H9 (cell line): Measurements from ENCODE around the gene TBC1D30. TPM values are rescaled to one million over a fixed set of nuclear protein-coding genes. Genes with fewer than 3 reads are reported as not detected.

Experiments
- DNase-seq: peaks from one replicate; pipeline ENCODE4 v3.0.0-alpha.2; 2017
- H2AFZ ChIP-seq: one replicate; pipeline ENCODE4 v1.6.1; 2013; ENCODE audit warnings: mild to moderate bottlenecking, low read length, control low read depth, moderate library complexity
- H2AK5ac ChIP-seq: 2 replicates; pipeline ENCODE4 v1.6.1; 2013; ENCODE audit warnings: low read length, control low read depth, mixed read lengths; ENCODE audit not compliant: insufficient read length
- H2BK120ac ChIP-seq: one replicate; pipeline ENCODE4 v1.6.1; 2013; ENCODE audit warnings: low read depth, mild to moderate bottlenecking, low read length, control low read depth, inconsistent platforms; ENCODE audit not compliant: poor library complexity, severe bottlenecking
- H2BK12ac ChIP-seq: 2 replicates; pipeline ENCODE4 v1.6.1; 2013; ENCODE audit warnings: low read length, control low read depth, mixed read lengths, low read depth; ENCODE audit not compliant: insufficient read length
- H2BK15ac ChIP-seq: 2 replicates; pipeline ENCODE4 v1.6.1; 2013; ENCODE audit warnings: low read depth, low read length, control low read depth
- H2BK20ac ChIP-seq: one replicate; pipeline ENCODE4 v1.6.1; 2013; ENCODE audit warnings: low read depth, mild to moderate bottlenecking, low read length, control low read depth, inconsistent platforms; ENCODE audit not compliant: poor library complexity, severe bottlenecking
- H2BK5ac ChIP-seq: 2 replicates; pipeline ENCODE4 v1.6.1; 2013; ENCODE audit warnings: low read length, control low read depth, mixed read lengths; ENCODE audit not compliant: insufficient read length
- H3K14ac ChIP-seq: 2 replicates; pipeline ENCODE4 v1.6.1; 2013; ENCODE audit warnings: low read length, control low read depth; ENCODE audit not compliant: insufficient read depth
- H3K18ac ChIP-seq: 2 replicates; pipeline ENCODE4 v1.6.1; 2013; ENCODE audit warnings: low read depth, mild to moderate bottlenecking, mixed read lengths, low read length, control low read depth; ENCODE audit not compliant: insufficient read length
- H3K23ac ChIP-seq: 2 replicates; pipeline ENCODE4 v1.6.1; 2013; ENCODE audit warnings: low read length, control low read depth, mixed read lengths, low read depth; ENCODE audit not compliant: insufficient read length
- H3K23me2 ChIP-seq: 2 replicates; pipeline ENCODE4 v1.6.1; 2013; ENCODE audit warnings: low read depth, mild to moderate bottlenecking, mixed read lengths, low read length, control low read depth; ENCODE audit not compliant: insufficient read length, poor library complexity, severe bottlenecking
- H3K27ac ChIP-seq: 2 replicates; pipeline ENCODE4 v1.5.1; 2013; ENCODE audit warnings: low read length, control low read depth, mixed read lengths, low read depth; ENCODE audit not compliant: insufficient read length
- H3K27me3 ChIP-seq: 2 replicates; pipeline ENCODE4 v1.6.1; 2013; ENCODE audit warnings: low read length, control low read depth, inconsistent platforms; ENCODE audit not compliant: insufficient read depth
- H3K4ac ChIP-seq: 2 replicates; pipeline ENCODE4 v1.6.1; 2013; ENCODE audit warnings: low read depth, mild to moderate bottlenecking, control low read depth, inconsistent platforms, low read length, moderate library complexity
- H3K4me1 ChIP-seq: 2 replicates; pipeline ENCODE4 v1.6.1; 2013; ENCODE audit warnings: low read length, control low read depth, inconsistent platforms; ENCODE audit not compliant: insufficient read depth
- H3K4me2 ChIP-seq: 2 replicates; pipeline ENCODE4 v1.6.1; 2013; ENCODE audit warnings: low read length, control low read depth, mixed read lengths; ENCODE audit not compliant: insufficient read length, insufficient read depth
- H3K56ac ChIP-seq: 2 replicates; pipeline ENCODE4 v1.6.1; 2013; ENCODE audit warnings: low read depth, mild to moderate bottlenecking, mixed read lengths, low read length, control low read depth; ENCODE audit not compliant: insufficient read length
- H3K79me1 ChIP-seq: 2 replicates; pipeline ENCODE4 v1.6.1; 2013; ENCODE audit warnings: low read depth, mild to moderate bottlenecking, moderate library complexity, low read length, control low read depth, inconsistent platforms; ENCODE audit not compliant: insufficient read depth, poor library complexity, severe bottlenecking
- H3K79me2 ChIP-seq: 2 replicates; pipeline ENCODE4 v1.6.1; 2013; ENCODE audit warnings: low read length, control low read depth, inconsistent platforms; ENCODE audit not compliant: insufficient read depth
- H3K9ac ChIP-seq: 2 replicates; pipeline ENCODE4 v1.6.1; 2013; ENCODE audit warnings: low read length, control low read depth, mixed read lengths; ENCODE audit not compliant: insufficient read length; ENCODE audit errors: extremely low read depth
- H3K9me3 ChIP-seq: one replicate; pipeline ENCODE4 v1.6.1; 2013; ENCODE audit warnings: low read depth, low read length, inconsistent platforms; ENCODE audit not compliant: control insufficient read depth
- H3T11ph ChIP-seq: one replicate; pipeline ENCODE4 v1.6.1; 2013; ENCODE audit warnings: mild to moderate bottlenecking, low read length, control low read depth, inconsistent platforms
- H4K20me1 ChIP-seq: one replicate; pipeline ENCODE4 v1.6.1; 2013; ENCODE audit not compliant: control insufficient read depth, insufficient read length, insufficient read depth
- H4K5ac ChIP-seq: 2 replicates; pipeline ENCODE4 v1.6.1; 2013; ENCODE audit warnings: low read depth, mild to moderate bottlenecking, mixed read lengths, low read length, control low read depth; ENCODE audit not compliant: insufficient read length
- H4K8ac ChIP-seq: replicated peaks from 2 replicates; pipeline ENCODE4 v1.6.1; 2013; ENCODE audit warnings: low read length, control low read depth, mixed read lengths, low read depth; ENCODE audit not compliant: insufficient read length
- H4K91ac ChIP-seq: 2 replicates; pipeline ENCODE4 v1.6.1; 2013; ENCODE audit warnings: low read depth, mild to moderate bottlenecking, moderate library complexity, mixed read lengths, low read length, control low read depth; ENCODE audit not compliant: insufficient read length
- H3K27ac Mint-ChIP-seq, 3 experiments: 2 replicates in 2 of 3; 3 replicates in 1 of 3; pipeline ENCODE4 v1.8.0; 2020 to 2021; ENCODE audit warnings: mixed read lengths in 3 of 3, mild to moderate bottlenecking in 1 of 3, moderate library complexity in 1 of 3
- H3K27me3 Mint-ChIP-seq: 2 replicates; pipeline ENCODE4 v1.8.0; 2021; ENCODE audit warnings: low read depth, mild to moderate bottlenecking, moderate library complexity, mixed read lengths
- H3K36me3 Mint-ChIP-seq, 3 experiments: 2 replicates in 2 of 3; 3 replicates in 1 of 3; pipeline ENCODE4 v1.8.0; 2020 to 2021; ENCODE audit warnings: low read depth in 3 of 3, mixed read lengths in 3 of 3; ENCODE audit not compliant: insufficient read depth in 1 of 3
- H3K4me1 Mint-ChIP-seq, 2 experiments: 2 replicates each; pipeline ENCODE4 v1.8.0; 2020; ENCODE audit warnings: mixed read lengths in 2 of 2
- H3K4me3 Mint-ChIP-seq, 2 experiments: 2 replicates in 1 of 2; 3 replicates in 1 of 2; pipeline ENCODE4 v1.8.0; 2020 to 2021; ENCODE audit warnings: mild to moderate bottlenecking in 2 of 2, mixed read lengths in 2 of 2, moderate library complexity in 1 of 2
- H3K9me3 Mint-ChIP-seq, 2 experiments: 2 replicates in 1 of 2; 3 replicates in 1 of 2; pipeline ENCODE4 v1.8.0; 2020; ENCODE audit warnings: mild to moderate bottlenecking in 2 of 2, mixed read lengths in 2 of 2, moderate library complexity in 1 of 2
- WGBS: extraction: QIAGEN DNeasy Blood & Tissue Kit; methylation state at CpG from one replicate; pipeline ENCODE4 v1.1.7; 2013; ENCODE audit warnings: missing lambda C conversion rate, low lambda C conversion rate, mixed read lengths; ENCODE audit not compliant: insufficient read length; ENCODE audit errors: extremely low coverage; 5-methylcytosine and 5-hydroxymethylcytosine counted together
- total RNA-seq: library from RNA; stranded (reverse); gene quantifications from 2 replicates; pipeline ENCODE4 v1.2.1, GENCODE V29; 2021
- TF ChIP-seq, protein P1 (sequence below): fragments of 200-600 bp; sonication (generic); conservative IDR thresholded peaks from 3 replicates; pipeline ENCODE4 v1.8.0; 2021; ENCODE audit warnings: antibody characterized with exemption, mild to moderate bottlenecking

The TBC1D30 gene
- total RNA-seq, 1 experiment from 2014 or later, result 1.6 TPM

GRCh38 chr12:64824130-64824499 lies 332 bp upstream of the TBC1D30 start:
- Histone ChIP-seq H3K9ac (no peak overlapping the region), H2BK15ac (no peak overlapping the region), H3K18ac (no peak overlapping the region), H3K9me3 (no peaks in the 10 kb centered on the region), H3K4me2 (peak overlapping the region; percentile 98), H2AK5ac (no peak overlapping the region), H3K4me1 (no peaks in the 10 kb centered on the region), H4K20me1 (no peaks in the 10 kb centered on the region), H3K4ac (no peak overlapping the region), H3T11ph (no peak overlapping the region), H2BK20ac (no peak overlapping the region), H3K56ac (no peak overlapping the region), H2BK12ac (no peak overlapping the region), H3K79me1 (no peaks in the 10 kb centered on the region), H4K91ac (no peak overlapping the region), H2BK120ac (no peak overlapping the region), H3K79me2 (no peaks in the 10 kb centered on the region), H3K27ac (no peak overlapping the region), H3K27me3 (peaks cover 21% of the 10 kb centered on the region; the same call in 1 of the 2 replicates), H2AFZ (no peak overlapping the region), H4K8ac (no peak overlapping the region), H4K5ac (no peak overlapping the region), H3K14ac (no peak overlapping the region; the same call in 1 of the 2 replicates), H3K23ac (no peak overlapping the region), H2BK5ac (no peak overlapping the region), H3K23me2 (peaks cover 14% of the 10 kb centered on the region)
- Mint-ChIP-seq H3K36me3 (peaks cover 3 to 4% (median 3%) of the 10 kb centered on the region in 3 experiments), H3K27me3 (peaks cover 82% of the 10 kb centered on the region), H3K27ac (no peak overlapping the region), H3K9me3 (peaks cover 8% of the 10 kb centered on the region in 2 experiments; a peak in 4 of 5 replicates), H3K4me1 (peaks cover 12 to 15% of the 10 kb centered on the region in 2 experiments), H3K4me3 (peak overlapping the region; percentile 67 to 83)
- WGBS, result no CpG with 5 or more reads among the region's 16 CpGs
- DNase-seq, result no peak
- TF ChIP-seq, protein P1, sequence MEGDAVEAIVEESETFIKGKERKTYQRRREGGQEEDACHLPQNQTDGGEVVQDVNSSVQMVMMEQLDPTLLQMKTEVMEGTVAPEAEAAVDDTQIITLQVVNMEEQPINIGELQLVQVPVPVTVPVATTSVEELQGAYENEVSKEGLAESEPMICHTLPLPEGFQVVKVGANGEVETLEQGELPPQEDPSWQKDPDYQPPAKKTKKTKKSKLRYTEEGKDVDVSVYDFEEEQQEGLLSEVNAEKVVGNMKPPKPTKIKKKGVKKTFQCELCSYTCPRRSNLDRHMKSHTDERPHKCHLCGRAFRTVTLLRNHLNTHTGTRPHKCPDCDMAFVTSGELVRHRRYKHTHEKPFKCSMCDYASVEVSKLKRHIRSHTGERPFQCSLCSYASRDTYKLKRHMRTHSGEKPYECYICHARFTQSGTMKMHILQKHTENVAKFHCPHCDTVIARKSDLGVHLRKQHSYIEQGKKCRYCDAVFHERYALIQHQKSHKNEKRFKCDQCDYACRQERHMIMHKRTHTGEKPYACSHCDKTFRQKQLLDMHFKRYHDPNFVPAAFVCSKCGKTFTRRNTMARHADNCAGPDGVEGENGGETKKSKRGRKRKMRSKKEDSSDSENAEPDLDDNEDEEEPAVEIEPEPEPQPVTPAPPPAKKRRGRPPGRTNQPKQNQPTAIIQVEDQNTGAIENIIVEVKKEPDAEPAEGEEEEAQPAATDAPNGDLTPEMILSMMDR, result no peak
